ENCODE measurements around the gene CD22.

CD22 gene

DNA sequence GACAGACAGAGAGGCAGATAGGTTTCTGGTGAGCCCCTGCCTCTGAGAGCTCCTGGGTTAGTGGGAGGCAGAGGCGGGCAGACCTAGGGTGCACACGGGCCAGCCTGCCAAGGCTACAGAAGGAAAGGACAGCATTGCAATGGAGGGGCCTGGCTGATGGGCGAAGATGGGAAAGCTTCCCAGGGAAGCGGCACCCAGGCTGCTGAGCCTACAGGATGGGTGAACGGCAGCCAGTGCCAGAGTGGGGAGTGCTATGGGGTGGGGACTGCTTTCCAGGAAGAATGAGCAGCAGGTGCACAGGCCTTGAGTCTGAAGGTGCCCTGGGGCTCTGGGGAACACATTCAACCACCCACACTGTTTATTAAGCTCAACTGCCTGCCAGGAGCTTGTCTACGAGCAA lies 37.7 kb upstream of the CD22 start:
- no peak for TF ChIP-seq POLR2A (IDR thresholded peaks at IDR 0.05; ENCODE audit: extremely low read depth, insufficient read length)
- TF ChIP-seq, protein P1, sequence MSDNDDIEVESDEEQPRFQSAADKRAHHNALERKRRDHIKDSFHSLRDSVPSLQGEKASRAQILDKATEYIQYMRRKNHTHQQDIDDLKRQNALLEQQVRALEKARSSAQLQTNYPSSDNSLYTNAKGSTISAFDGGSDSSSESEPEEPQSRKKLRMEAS (IDR thresholded peaks at IDR 0.05; ENCODE audit: low read depth, low read length) = no peak
- TF ChIP-seq MYC (IDR thresholded peaks at IDR 0.05; ENCODE audit: low read depth, low read length) = no peak
- TF ChIP-seq, protein P2, sequence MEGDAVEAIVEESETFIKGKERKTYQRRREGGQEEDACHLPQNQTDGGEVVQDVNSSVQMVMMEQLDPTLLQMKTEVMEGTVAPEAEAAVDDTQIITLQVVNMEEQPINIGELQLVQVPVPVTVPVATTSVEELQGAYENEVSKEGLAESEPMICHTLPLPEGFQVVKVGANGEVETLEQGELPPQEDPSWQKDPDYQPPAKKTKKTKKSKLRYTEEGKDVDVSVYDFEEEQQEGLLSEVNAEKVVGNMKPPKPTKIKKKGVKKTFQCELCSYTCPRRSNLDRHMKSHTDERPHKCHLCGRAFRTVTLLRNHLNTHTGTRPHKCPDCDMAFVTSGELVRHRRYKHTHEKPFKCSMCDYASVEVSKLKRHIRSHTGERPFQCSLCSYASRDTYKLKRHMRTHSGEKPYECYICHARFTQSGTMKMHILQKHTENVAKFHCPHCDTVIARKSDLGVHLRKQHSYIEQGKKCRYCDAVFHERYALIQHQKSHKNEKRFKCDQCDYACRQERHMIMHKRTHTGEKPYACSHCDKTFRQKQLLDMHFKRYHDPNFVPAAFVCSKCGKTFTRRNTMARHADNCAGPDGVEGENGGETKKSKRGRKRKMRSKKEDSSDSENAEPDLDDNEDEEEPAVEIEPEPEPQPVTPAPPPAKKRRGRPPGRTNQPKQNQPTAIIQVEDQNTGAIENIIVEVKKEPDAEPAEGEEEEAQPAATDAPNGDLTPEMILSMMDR (IDR thresholded peaks at IDR 0.05; ENCODE audit: low read depth, low read length) = no peak
- no peak overlapping the region for H3K4me3 ChIP-seq (ENCODE audit: low read depth, low read length)
- no peak for DNase-seq (ENCODE audit: low read depth)

- TF ChIP-seq, protein P2 (IDR thresholded peaks at IDR 0.05; ENCODE audit: low read depth, low read length) = no peak
- TF ChIP-seq MYC (IDR thresholded peaks at IDR 0.05; ENCODE audit: low read depth, low read length) (no peak), POLR2A (IDR thresholded peaks at IDR 0.05; ENCODE audit: extremely low read depth, insufficient read length) (no peak)
- TF ChIP-seq, protein P1 (IDR thresholded peaks at IDR 0.05; ENCODE audit: low read depth, low read length) = no peak
- no peak for DNase-seq (ENCODE audit: low read depth)
- H3K4me3 ChIP-seq (ENCODE audit: low read depth, low read length) = no peak within 1 kb of the TSS
Observed at GRCh38 chr19:35291916-35292315, 37.1 kb upstream of the CD22 start, which contains the start of gene MAG. MAG (plus strand) TSS chr19:35292161; CDS start chr19:35295409, 3,248 bp downstream.

- DNase-seq (ENCODE audit: low read depth) = no peak
- TF ChIP-seq, protein P1 (IDR thresholded peaks at IDR 0.05; ENCODE audit: low read depth, low read length) = no peak
- TF ChIP-seq, protein P2 (IDR thresholded peaks at IDR 0.05; ENCODE audit: low read depth, low read length) = no peak
- no peak for TF ChIP-seq POLR2A (IDR thresholded peaks at IDR 0.05; ENCODE audit: extremely low read depth, insufficient read length)
- TF ChIP-seq MYC (IDR thresholded peaks at IDR 0.05; ENCODE audit: low read depth, low read length) = no peak
- no peak overlapping the region for H3K4me3 ChIP-seq (ENCODE audit: low read depth, low read length)
Observed at GRCh38 chr19:35292421-35293362, 36.3 kb upstream of the CD22 start.

- TF ChIP-seq, protein P2 (IDR thresholded peaks at IDR 0.05; ENCODE audit: low read depth, low read length) = no peak
- TF ChIP-seq POLR2A (IDR thresholded peaks at IDR 0.05; ENCODE audit: extremely low read depth, insufficient read length) (no peak), MYC (IDR thresholded peaks at IDR 0.05; ENCODE audit: low read depth, low read length) (no peak)
- TF ChIP-seq, protein P1 (IDR thresholded peaks at IDR 0.05; ENCODE audit: low read depth, low read length) = no peak
- DNase-seq (ENCODE audit: low read depth) = no peak
Observed at GRCh38 chr19:35293363-35293739, 35.6 kb upstream of the CD22 start.

DNA sequence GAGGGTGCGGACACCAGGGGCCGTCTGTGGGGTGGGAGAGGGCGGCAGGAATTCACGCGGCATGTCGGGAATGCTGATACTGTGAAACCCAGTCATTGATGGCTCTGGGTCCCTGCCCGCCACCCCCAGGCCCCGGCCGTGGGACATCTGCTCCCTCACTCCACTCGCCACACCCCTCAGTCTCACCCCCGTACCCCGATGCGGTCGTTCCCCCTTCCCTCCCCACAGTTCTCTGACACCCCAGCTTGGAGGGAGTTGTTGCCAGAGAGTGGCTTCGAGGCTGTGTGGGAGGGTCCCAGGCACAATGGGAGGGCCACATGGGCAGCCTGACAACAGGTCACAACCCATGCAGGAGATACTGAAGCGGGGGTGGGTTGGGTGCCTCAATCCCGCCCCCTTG lies 35.2 kb upstream of the CD22 start:
- TF ChIP-seq, protein P2 (IDR thresholded peaks at IDR 0.05; ENCODE audit: low read depth, low read length) = no peak
- no peak for TF ChIP-seq POLR2A (IDR thresholded peaks at IDR 0.05; ENCODE audit: extremely low read depth, insufficient read length)
- no peak for TF ChIP-seq MYC (IDR thresholded peaks at IDR 0.05; ENCODE audit: low read depth, low read length)
- TF ChIP-seq, protein P1 (IDR thresholded peaks at IDR 0.05; ENCODE audit: low read depth, low read length) = no peak
- H3K4me3 ChIP-seq (ENCODE audit: low read depth, low read length) = no peak overlapping the region
- DNase-seq (ENCODE audit: low read depth) = no peak

More at GRCh38 chr19:35293363-35293739, 35.6 kb upstream of the CD22 start:
- no peak overlapping the region for H3K4me3 ChIP-seq (ENCODE audit: low read depth, low read length)
